Measurements from ENCODE around the gene AKIRIN1. TPM values are rescaled to one million over a fixed set of nuclear protein-coding genes. Genes with fewer than 3 reads are reported as not detected.
A peak's percentile ranks its signal among the peaks of the same experiment; 100 is the strongest.

Gene AKIRIN1
- total RNA-seq, 1 experiment from 2014 or later, result 80.0 TPM

DNA sequence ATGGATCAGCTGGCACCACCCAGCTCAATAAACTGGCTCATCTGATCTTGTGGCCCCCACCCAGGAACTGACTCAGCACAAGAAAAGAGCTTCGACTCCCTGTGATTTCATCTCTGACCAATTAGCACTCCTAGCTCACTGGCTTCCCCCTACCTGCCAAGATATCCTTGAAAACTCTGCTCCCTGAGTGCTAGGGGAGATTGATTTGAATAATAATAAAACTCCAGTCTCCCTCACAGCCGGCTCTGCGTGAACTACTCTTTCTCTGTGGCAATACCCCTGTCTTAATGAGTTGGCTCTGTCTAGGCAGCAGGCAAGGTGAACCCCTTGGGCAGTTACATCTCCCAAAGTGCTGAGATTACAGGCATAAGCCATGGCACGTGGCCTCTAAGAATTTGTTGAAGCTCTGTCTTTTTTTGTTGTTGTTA lies 37.6 kb upstream of the AKIRIN1 start:
- Histone ChIP-seq H3K27me3 (ENCODE audit: insufficient read depth, low read depth) (no peaks in the 10 kb centered on the region), H4K20me1 (ENCODE audit: insufficient read depth) (no peaks in the 10 kb centered on the region), H3K4me1 (replicated peaks; ENCODE audit: insufficient read depth) (peaks cover 39% of the 10 kb centered on the region), H3F3A (ENCODE audit: insufficient read depth, low read depth) (peaks cover 36% of the 10 kb centered on the region), H3K27ac (peak overlapping the region; percentile 54), H3K4me2 (peak overlapping the region; percentile 46), H3K9me2 (ENCODE audit: insufficient read depth) (no peaks in the 10 kb centered on the region), H3K36me3 (ENCODE audit: low read depth) (no peaks in the 10 kb centered on the region), H3K4me3 (no peak overlapping the region), H3K9me3 (ENCODE audit: insufficient read depth, low read depth) (no peaks in the 10 kb centered on the region), H3K79me2 (ENCODE audit: low read depth) (no peaks in the 10 kb centered on the region), H2AFZ (peak overlapping the region; percentile 78)
- TF ChIP-seq EZH2 (IDR thresholded peaks at IDR 0.05; ENCODE audit: low read depth) (no peak), CTCF (conservative IDR thresholded peaks at IDR 0.05) (no peak)
- BruUV-seq (replicated peaks), result no TSS peak
- CTCF ChIA-PET, result no interaction called here
- intact Hi-C loops (cut with micrococcal nuclease; ENCODE audit: unreplicated experiment), result loop anchor here (10.0 kb wide), 2 partner anchors 441 to 819 kb away; no protein-coding TSS in a partner anchor
- POLR2A ChIA-PET (ENCODE audit: unreplicated experiment), result interaction anchor here (0.5 to 0.8 kb wide), 5 partner anchors 11 to 1022 kb away, joined by 3 to 19 read pairs (median 4); partner anchors contain the start of gene NDUFS5
- no peak for DNase-seq

GRCh38 chr1:38958967-38959366 lies 32.1 kb upstream of the AKIRIN1 start:
- Histone ChIP-seq H3K27ac (peak overlapping the region; percentile 95), H3K79me2 (ENCODE audit: low read depth) (no peaks in the 10 kb centered on the region), H3K4me2 (peak overlapping the region; percentile 67), H3K9me2 (ENCODE audit: insufficient read depth) (no peaks in the 10 kb centered on the region), H3K4me3 (peak overlapping the region; percentile 23; the same call in 1 of the 2 replicates), H2AFZ (peak overlapping the region; percentile 39), H3K9me3 (ENCODE audit: insufficient read depth, low read depth) (no peaks in the 10 kb centered on the region), H3K4me1 (replicated peaks; ENCODE audit: insufficient read depth) (peaks cover 55% of the 10 kb centered on the region), H4K20me1 (ENCODE audit: insufficient read depth) (no peaks in the 10 kb centered on the region), H3F3A (ENCODE audit: insufficient read depth, low read depth) (peaks cover 53% of the 10 kb centered on the region), H3K36me3 (ENCODE audit: low read depth) (no peaks in the 10 kb centered on the region), H3K27me3 (ENCODE audit: insufficient read depth, low read depth) (no peaks in the 10 kb centered on the region)
- POLR2A ChIA-PET (ENCODE audit: unreplicated experiment), result interaction anchor here (0.5 to 1.5 kb wide), 6 partner anchors 35 to 829 kb away, joined by 3 to 8 read pairs (median 7); partner anchors contain the start of gene NDUFS5
- peak; percentile 71 to 92 for DNase-seq
- CTCF ChIA-PET, result interaction anchor here (0.5 to 2.5 kb wide), 4 partner anchors 17 to 829 kb away, joined by 3 to 14 read pairs (median 4); partner anchors contain the start of gene RHBDL2
- intact Hi-C loops (cut with micrococcal nuclease; ENCODE audit: unreplicated experiment), result loop anchor here (1.0 to 10.0 kb wide), 10 partner anchors 8 to 824 kb away; partner anchors contain the start of genes AKIRIN1, MYCBP, NDUFS5 and RHBDL2
- BruUV-seq (replicated peaks), result no TSS peak
- no peak for TF ChIP-seq EZH2 (IDR thresholded peaks at IDR 0.05; ENCODE audit: low read depth)
- TF ChIP-seq CTCF (conservative IDR thresholded peaks at IDR 0.05), result no peak

- Histone ChIP-seq H3K9me2 (ENCODE audit: insufficient read depth) (no peaks in the 10 kb centered on the region), H3K36me3 (ENCODE audit: low read depth) (no peaks in the 10 kb centered on the region), H3K9me3 (ENCODE audit: insufficient read depth, low read depth) (no peaks in the 10 kb centered on the region), H3K4me1 (replicated peaks; ENCODE audit: insufficient read depth) (peaks cover 55% of the 10 kb centered on the region), H2AFZ (no peak overlapping the region; the same call in 1 of the 2 replicates), H4K20me1 (ENCODE audit: insufficient read depth) (no peaks in the 10 kb centered on the region), H3K4me2 (peak overlapping the region; percentile 52), H3K27ac (peak overlapping the region; percentile 75), H3K79me2 (ENCODE audit: low read depth) (no peaks in the 10 kb centered on the region), H3K4me3 (no peak overlapping the region), H3F3A (ENCODE audit: insufficient read depth, low read depth) (peaks cover 53% of the 10 kb centered on the region), H3K27me3 (ENCODE audit: insufficient read depth, low read depth) (no peaks in the 10 kb centered on the region)
- intact Hi-C loops (cut with micrococcal nuclease; ENCODE audit: unreplicated experiment), result no loop called here
- TF ChIP-seq CTCF (conservative IDR thresholded peaks at IDR 0.05) (no peak), EZH2 (IDR thresholded peaks at IDR 0.05; ENCODE audit: low read depth) (no peak)
- no TSS peak for BruUV-seq (replicated peaks)
- DNase-seq, result peak; percentile 45 to 59
- ChIA-PET POLR2A (ENCODE audit: unreplicated experiment) (interaction anchor here (0.6 kb wide), 1 partner anchor 23 kb away, joined by 8 read pairs; no protein-coding TSS in a partner anchor), CTCF (no interaction called here)
These were observed 29.0 kb upstream of the AKIRIN1 start for GRCh38 chr1:38962113-38962512.

Data from PC-9 (cell line).